B cell (primary cell): ENCODE data around the gene BNIP5. TPM values are rescaled to one million over a fixed set of nuclear protein-coding genes. Genes with fewer than 3 reads are reported as not detected.

Experiments
- ATAC-seq: fragments of 200-7000 bp; cut with Tn5 transposase; one replicate; pipeline ENCODE4 v1.10.0; 2021; ENCODE audit warnings: low read depth, mild to moderate bottlenecking, moderate number of reproducible peaks, moderate library complexity
- CTCF ChIA-PET: fragments of 350-600 bp; sonication (Branson Sonifier 250); formaldehyde crosslinking; loops from one replicate; lab custom pipeline; 2021; ENCODE audit warnings: antibody characterized with exemption, inconsistent platforms; lab: Charles Lee
- POLR2A ChIA-PET: fragments of 350-600 bp; sonication (Branson Sonifier 250); formaldehyde crosslinking; loops from one replicate; lab custom pipeline; 2021; ENCODE audit warnings: antibody characterized with exemption; lab: Charles Lee
- DNase-seq: peaks from one replicate; pipeline ENCODE4 v3.0.0; 2013
- H2AFZ ChIP-seq: 2 replicates; pipeline ENCODE4 v1.6.1; 2012; ENCODE audit warnings: mild to moderate bottlenecking, low read depth, low read length; ENCODE audit not compliant: insufficient read depth, poor library complexity, severe bottlenecking
- H3K27ac ChIP-seq, 2 donors: 1 replicate in 1 of 2; 2 replicates in 1 of 2; pipeline ENCODE4 v1.5.1; 2012 to 2013; ENCODE audit warnings: low read length in 2 of 2, mild to moderate bottlenecking in 2 of 2, moderate library complexity in 1 of 2
- H3K27me3 ChIP-seq, 4 experiments: fragments of 200-600 bp in 1 of 4; sonication (generic) in 1 of 4; replicated peaks in 1 of 4; 1 replicate in 2 of 4; 2 replicates in 2 of 4; pipeline versions ENCODE4 v1.6.1 to v1.7.0; 2013 to 2016; ENCODE audit warnings: low read length in 3 of 4, mild to moderate bottlenecking in 2 of 4, mixed read lengths in 1 of 4, moderate library complexity in 1 of 4; ENCODE audit not compliant: insufficient read depth in 4 of 4, control insufficient read depth in 3 of 4; ENCODE audit errors: control extremely low read depth in 1 of 4
- H3K36me3 ChIP-seq, 2 experiments: replicated peaks in 1 of 2; 1 replicate in 1 of 2; 2 replicates in 1 of 2; pipeline versions ENCODE4 v1.6.1 to v1.7.1; 2013; ENCODE audit warnings: low read length in 1 of 2; ENCODE audit not compliant: insufficient read depth in 2 of 2, control insufficient read depth in 1 of 2; ENCODE audit errors: control extremely low read depth in 1 of 2, extremely low read depth in 1 of 2
- H3K4me1 ChIP-seq, 2 donors: fragments of 200-600 bp in 1 of 2; sonication (generic) in 1 of 2; 1 replicate in 1 of 2; 2 replicates in 1 of 2; pipeline versions ENCODE4 v1.5.1 to v1.6.1; 2013 to 2017; ENCODE audit warnings: low read length in 2 of 2; ENCODE audit not compliant: control insufficient read depth in 2 of 2, insufficient read depth in 2 of 2
- H3K4me2 ChIP-seq: replicated peaks from 2 replicates; pipeline ENCODE3; 2012; ENCODE audit warnings: mild to moderate bottlenecking, low read depth, low read length; ENCODE audit not compliant: poor library complexity, severe bottlenecking
- H3K4me3 ChIP-seq, 5 experiments: fragments of 200-600 bp in 1 of 5; sonication (generic) in 1 of 5; 1 replicate in 3 of 5; 2 replicates in 2 of 5; pipeline versions ENCODE4 v1.5.1 to v1.7.0; 2011 to 2016; ENCODE audit warnings: low read length in 4 of 5, mild to moderate bottlenecking in 4 of 5, low read depth in 2 of 5, control low read depth in 1 of 5, moderate library complexity in 1 of 5; ENCODE audit not compliant: insufficient read depth in 1 of 5; ENCODE audit errors: control extremely low read depth in 1 of 5, extremely low read depth in 1 of 5
- H3K79me2 ChIP-seq: fragments of 200-600 bp; sonication (generic); one replicate; pipeline ENCODE4 v1.6.0; 2016; ENCODE audit warnings: low read length; ENCODE audit not compliant: control insufficient read depth, insufficient read depth
- H3K9ac ChIP-seq: fragments of 200-600 bp; sonication (generic); 2 replicates; pipeline ENCODE4 v1.6.1; 2017; ENCODE audit warnings: mild to moderate bottlenecking, low read length, moderate library complexity
- H3K9me3 ChIP-seq, 3 donors: one replicate each; pipeline versions ENCODE4 v1.6.1 to v1.7.1; 2013; ENCODE audit warnings: low read length in 2 of 3; ENCODE audit not compliant: control insufficient read depth in 2 of 3, insufficient read depth in 1 of 3; ENCODE audit errors: control extremely low read depth in 1 of 3
- H4K20me1 ChIP-seq: 2 replicates; pipeline ENCODE4 v1.6.0; 2012; ENCODE audit warnings: mild to moderate bottlenecking, low read length; ENCODE audit not compliant: insufficient read depth, control insufficient read depth, poor library complexity, severe bottlenecking
- H3K27ac Mint-ChIP-seq: one replicate; pipeline ENCODE4 v1.8.0; 2021; ENCODE audit warnings: mixed read lengths
- H3K27me3 Mint-ChIP-seq: one replicate; pipeline ENCODE4 v1.8.0; 2021; ENCODE audit warnings: mixed read lengths
- H3K4me1 Mint-ChIP-seq: one replicate; pipeline ENCODE4 v1.8.0; 2021; ENCODE audit warnings: mixed read lengths
- H3K4me3 Mint-ChIP-seq: one replicate; pipeline ENCODE4 v1.8.0; 2021; ENCODE audit warnings: mixed read lengths
- H3K9me3 Mint-ChIP-seq: one replicate; pipeline ENCODE4 v1.8.0; 2022; ENCODE audit warnings: mixed read lengths; ENCODE audit not compliant: insufficient read depth
- CTCF ChIP-seq: fragments of 200-600 bp; IDR thresholded peaks from one replicate; pipeline ENCODE4 v1.8.0; 2022; ENCODE audit warnings: antibody characterized with exemption, mild to moderate bottlenecking
- EZH2 ChIP-seq: IDR thresholded peaks from 2 replicates; pipeline ENCODE4 v1.6.1; 2012; ENCODE audit warnings: borderline replicate concordance, low read depth, mild to moderate bottlenecking, moderate library complexity, low read length; ENCODE audit not compliant: insufficient read depth, poor library complexity, severe bottlenecking
- WGBS: methylation state at CpG from one replicate; pipeline ENCODE4 v1.1.5; 2013; ENCODE audit warnings: missing lambda C conversion rate; ENCODE audit not compliant: insufficient coverage; 5-methylcytosine and 5-hydroxymethylcytosine counted together
- intact Hi-C: fragments of 100-400 bp; cut with micrococcal nuclease; formaldehyde crosslinking; loops from one replicate; pipeline ENCODE4 v1.10.0; 2022
- polyA plus RNA-seq: library from polyadenylated mRNA; depleted of rRNA; stranded (reverse); fragments of >200 nt; gene quantifications from 2 replicates; pipeline ENCODE4 v1.2.3, GENCODE V29; 2012
- total RNA-seq, 2 donors: library from RNA; stranded (reverse); fragments of 120-200 nt in 1 of 2; gene quantifications; 1 replicate in 1 of 2; 2 replicates in 1 of 2; pipeline versions ENCODE4 v1.2.3 to v1.2.4, GENCODE V29; 2013 to 2022

Gene BNIP5
- total and polyA plus RNA-seq, 2 donors (not counting 1 experiment from before 2014, with no cell fraction given), result 0.06 to 0.10 TPM

DNA sequence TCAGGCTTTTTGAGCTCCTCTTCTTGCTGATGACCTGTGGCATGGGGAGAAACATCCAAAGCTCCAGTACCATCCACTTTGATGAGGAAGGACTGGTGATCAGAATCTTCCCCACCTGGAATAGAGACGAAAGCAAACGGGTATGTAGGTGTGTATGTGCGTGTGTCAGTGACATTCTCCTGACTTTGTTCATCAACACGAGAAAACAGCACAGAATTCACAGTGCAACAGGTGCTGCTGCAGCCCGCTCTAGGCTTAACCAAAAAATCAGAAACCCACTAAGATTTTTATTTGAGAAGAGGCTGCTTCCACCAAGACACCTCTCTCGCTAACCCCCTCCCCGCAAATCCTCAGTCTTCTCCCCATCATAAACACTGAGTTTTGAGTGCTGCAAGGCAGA, 8.1 kb downstream of the BNIP5 start:
- H3K27me3 ChIP-seq, result peaks cover 0 to 3% (median 0%) of the 10 kb centered on the region in 4 experiments
- TF ChIP-seq EZH2 (no peak), CTCF (no peak)
- H3K27ac ChIP-seq, result no peak overlapping the region
- CTCF ChIA-PET, result interaction anchor here (1.2 to 1.4 kb wide), 2 partner anchors 10 to 14 kb away, joined by 3 to 6 read pairs; no protein-coding TSS in a partner anchor
- no peaks in the 10 kb centered on the region for H3K79me2 ChIP-seq
- H3K4me3 ChIP-seq, result no peak overlapping the region
- no peak overlapping the region for H3K9ac ChIP-seq
- Mint-ChIP-seq H3K4me1 (peaks cover 2% of the 10 kb centered on the region), H3K27ac (no peak overlapping the region), H3K4me3 (no peak overlapping the region), H3K27me3 (peaks cover 21% of the 10 kb centered on the region), H3K9me3 (no peaks in the 10 kb centered on the region)
- POLR2A ChIA-PET, result interaction anchor here (0.7 kb wide), 1 partner anchor 350 kb away, joined by 3 read pairs; no protein-coding TSS in a partner anchor
- no peak overlapping the region for H3K4me2 ChIP-seq
- intact Hi-C loops, result no loop called here
- H2AFZ ChIP-seq, result no peak overlapping the region
- no peaks in the 10 kb centered on the region for H3K36me3 ChIP-seq
- no peaks in the 10 kb centered on the region for H3K9me3 ChIP-seq
- 93% methylated on average over 4 of the region's 7 CpGs for WGBS
- no peaks in the 10 kb centered on the region for H3K4me1 ChIP-seq
- DNase-seq, result no peak
- H4K20me1 ChIP-seq, result no peaks in the 10 kb centered on the region
- no peak for ATAC-seq

DNA sequence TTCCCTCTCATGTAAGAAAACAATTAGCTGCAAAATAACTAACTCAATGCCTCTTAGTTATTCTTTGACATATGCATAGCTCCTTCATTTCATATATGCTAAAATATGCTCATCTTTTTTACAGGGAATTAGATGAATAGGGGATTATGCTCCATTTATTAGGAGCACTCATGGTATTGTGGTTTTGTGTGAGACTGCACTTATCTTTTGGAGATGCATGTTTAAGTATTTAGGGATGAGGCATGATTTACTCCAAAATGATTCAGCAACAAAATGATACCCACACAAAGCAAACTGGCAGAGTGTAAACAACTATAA, 8.8 kb downstream of the BNIP5 start:
- no peak overlapping the region for H3K9ac ChIP-seq
- no peak overlapping the region for H3K4me2 ChIP-seq
- no peaks in the 10 kb centered on the region for H3K36me3 ChIP-seq
- H2AFZ ChIP-seq, result no peak overlapping the region
- no peak for DNase-seq
- Mint-ChIP-seq H3K27ac (no peak overlapping the region), H3K4me1 (peaks cover 2% of the 10 kb centered on the region), H3K4me3 (no peak overlapping the region), H3K27me3 (peaks cover 18% of the 10 kb centered on the region), H3K9me3 (no peaks in the 10 kb centered on the region)
- intact Hi-C loops, result no loop called here
- no peak for TF ChIP-seq CTCF
- TF ChIP-seq EZH2, result no peak
- ChIA-PET POLR2A (no interaction called here), CTCF (interaction anchor here (1.0 to 1.4 kb wide), 4 partner anchors 9 to 23 kb away, joined by 3 to 6 read pairs (median 3); no protein-coding TSS in a partner anchor)
- no peaks in the 10 kb centered on the region for H3K4me1 ChIP-seq
- no peak overlapping the region for H3K27ac ChIP-seq
- no peak for ATAC-seq
- peaks cover 0 to 3% (median 0%) of the 10 kb centered on the region in 4 experiments for H3K27me3 ChIP-seq
- no peaks in the 10 kb centered on the region for H4K20me1 ChIP-seq
- no peak overlapping the region for H3K4me3 ChIP-seq
- H3K79me2 ChIP-seq, result no peaks in the 10 kb centered on the region
- H3K9me3 ChIP-seq, result no peaks in the 10 kb centered on the region
